K562 (cell line): ENCODE data around the gene GPR152. TPM values are rescaled to one million over a fixed set of nuclear protein-coding genes. Genes with fewer than 3 reads are reported as not detected.
"Not testable (repeated sequence)": the region's sequence is repeated elsewhere in the genome, so short reads cannot be mapped to it uniquely, and the experiment has no call there.

ENCODE experiments used
- ATAC-seq: fragments of 200-7000 bp; cut with Tn5 transposase; 3 replicates; pipeline ENCODE4 v1.9.1; 2020; ENCODE audit warnings: moderate library complexity
- BruUV-seq: library from RNA; stranded (reverse); fragments of 400-500 nt; replicated peaks from 2 replicates; lab custom pipeline; 2021; lab: Mats Ljungman, UMichigan
- CTCF ChIA-PET: fragments of 300-600 bp; formaldehyde crosslinking; extraction: SDS; loops from one replicate; lab custom pipeline; 2021; ENCODE audit warnings: low intra/inter-chr PET ratio; lab: Yijun Ruan, JAX
- POLR2A ChIA-PET: fragments of 300-600, 350-650 bp; sonication (Branson Sonifier 250); formaldehyde crosslinking; extraction: SDS; loops from one replicate; lab custom pipeline; 2021; ENCODE audit warnings: antibody characterized with exemption, inconsistent platforms; lab: Yijun Ruan, JAX
- DNase-seq, 4 experiments: peaks; one replicate each; pipeline versions ENCODE4 v3.0.0 to v3.0.0-alpha.2; 2011 to 2018; ENCODE audit warnings: low spot score in 3 of 4, mixed read lengths in 3 of 4; ENCODE audit errors: extremely low read depth in 1 of 4
- FAIRE-seq: peaks from 2 replicates; lab custom pipeline; 2011; peaks lifted over from hg19 to GRCh38; lab: Jason Lieb, UNC
- H2AFZ ChIP-seq: 2 replicates; pipeline ENCODE4 v1.6.0; 2011; ENCODE audit warnings: low read depth, low read length, control low read depth, inconsistent platforms
- H3K27ac ChIP-seq: fragments of 200-600 bp; 3 replicates; pipeline ENCODE4 v1.8.0; 2011; ENCODE audit warnings: low read depth, mild to moderate bottlenecking, control low read depth, inconsistent platforms, low read length, moderate library complexity, mixed read lengths; ENCODE audit errors: extremely low read depth
- H3K27me3 ChIP-seq, 2 experiments: fragments of 300-600 bp in 1 of 2; 2 replicates in 1 of 2; 3 replicates in 1 of 2; pipeline versions ENCODE4 v1.6.0 to v1.8.0; 2011; ENCODE audit warnings: inconsistent platforms in 2 of 2, low read length in 2 of 2, mild to moderate bottlenecking in 1 of 2, mixed read lengths in 1 of 2, moderate library complexity in 1 of 2; ENCODE audit not compliant: control insufficient read depth in 2 of 2, insufficient read depth in 2 of 2
- H3K36me3 ChIP-seq: fragments of 300-600 bp; 3 replicates; pipeline ENCODE4 v1.8.0; 2011; ENCODE audit warnings: mild to moderate bottlenecking, low read length, inconsistent platforms; ENCODE audit not compliant: control insufficient read depth, insufficient read depth
- H3K4me1 ChIP-seq, 2 experiments: fragments of 200-600 bp in 1 of 2; replicated peaks in 1 of 2; 2 replicates in 1 of 2; 3 replicates in 1 of 2; pipeline versions ENCODE4 v1.5.1 to v1.8.0; 2011; ENCODE audit warnings: inconsistent platforms in 2 of 2, low read length in 2 of 2, mild to moderate bottlenecking in 1 of 2, mixed read lengths in 1 of 2, moderate library complexity in 1 of 2; ENCODE audit not compliant: control insufficient read depth in 2 of 2, insufficient read depth in 2 of 2
- H3K4me2 ChIP-seq: 2 replicates; pipeline ENCODE4 v1.6.1; 2011; ENCODE audit warnings: low read length, control low read depth, inconsistent platforms, mixed read lengths; ENCODE audit not compliant: insufficient read depth
- H3K4me3 ChIP-seq: fragments of 200-600 bp; sonication (generic), shearing (Covaris generic); 2 replicates; pipeline ENCODE4 v1.5.1; 2016; ENCODE audit warnings: control low read depth, inconsistent platforms
- H3K79me2 ChIP-seq: fragments of 200-600 bp; 3 replicates; pipeline ENCODE4 v1.8.0; 2011; ENCODE audit warnings: low read length, inconsistent platforms; ENCODE audit not compliant: control insufficient read depth, insufficient read depth
- H3K9ac ChIP-seq, 2 experiments: 2 replicates each; pipeline versions ENCODE4 v1.6.0 to v1.6.1; 2011; ENCODE audit warnings: low read depth in 2 of 2, low read length in 2 of 2, control low read depth in 1 of 2, inconsistent platforms in 1 of 2, mild to moderate bottlenecking in 1 of 2, mixed read lengths in 1 of 2; ENCODE audit not compliant: insufficient read depth in 1 of 2
- H3K9me1 ChIP-seq: one replicate; pipeline ENCODE4 v1.6.0; 2011; ENCODE audit warnings: inconsistent platforms, mild to moderate bottlenecking, low read length, moderate library complexity; ENCODE audit not compliant: control insufficient read depth, insufficient read depth
- H3K9me3 ChIP-seq: replicated peaks from 2 replicates; pipeline ENCODE4 v1.5.1; 2011; ENCODE audit warnings: low read depth, low read length, inconsistent platforms; ENCODE audit not compliant: control insufficient read depth, insufficient read depth
- H4K20me1 ChIP-seq: replicated peaks from 2 replicates; pipeline ENCODE4 v1.6.1; 2011; ENCODE audit warnings: low read length, inconsistent platforms, mixed read lengths; ENCODE audit not compliant: control insufficient read depth, insufficient read depth
- GABPB1 ChIP-seq: sonication (generic); formaldehyde crosslinking; IDR thresholded peaks from 2 replicates; pipeline ENCODE4 v1.8.0; 2022; ENCODE audit warnings: mild to moderate bottlenecking, missing genetic modification reagents
- HDAC2 ChIP-seq: fragments of 450-650 bp; IDR thresholded peaks from 2 replicates; pipeline ENCODE4 v1.6.1; 2016; ENCODE audit warnings: mild to moderate bottlenecking
- MEF2D ChIP-seq: conservative IDR thresholded peaks from 2 replicates; pipeline ENCODE4 v1.6.1; 2016; ENCODE audit warnings: low read depth, missing genetic modification characterization, missing compliant biosample characterization
- NR4A1 ChIP-seq, 2 experiments: fragments of 250-450 bp in 1 of 2; fragments of 450-650 bp in 1 of 2; sonication (Bioruptor Pico) in 1 of 2; IDR thresholded peaks; 2 replicates each; pipeline versions ENCODE4 v1.4.0 to v1.6.1; 2016 to 2020; ENCODE audit warnings: mild to moderate bottlenecking in 2 of 2, missing compliant biosample characterization in 1 of 2, missing genetic modification characterization in 1 of 2, moderate library complexity in 1 of 2
- SMAD4 ChIP-seq: fragments of 250-450 bp; sonication (Bioruptor Pico); conservative IDR thresholded peaks from 2 replicates; pipeline ENCODE4 v1.8.0; 2021; ENCODE audit warnings: inconsistent platforms, mild to moderate bottlenecking, moderate library complexity
- SMARCA4 ChIP-seq: fragments of 450-650 bp; IDR thresholded peaks from 2 replicates; pipeline ENCODE4 v1.6.1; 2016
- SP1 ChIP-seq: sonication (generic); formaldehyde crosslinking; IDR thresholded peaks from 2 replicates; pipeline ENCODE4 v1.8.1; 2022; ENCODE audit warnings: mild to moderate bottlenecking, missing genetic modification reagents
- TGIF2 ChIP-seq: sonication (generic); formaldehyde crosslinking; IDR thresholded peaks from 2 replicates; pipeline ENCODE4 v1.8.1; 2022; ENCODE audit warnings: mild to moderate bottlenecking, missing genetic modification reagents, moderate library complexity
- ZBTB33 ChIP-seq: sonication (generic); formaldehyde crosslinking; IDR thresholded peaks from 2 replicates; pipeline ENCODE4 v1.8.1; 2023; ENCODE audit warnings: mild to moderate bottlenecking, missing genetic modification reagents
- WGBS: fragments of 100-300 bp; shearing (Covaris generic); methylation state at CpG from one replicate; pipeline ENCODE4 v1.1.6; 2016; ENCODE audit warnings: low coverage, mixed read lengths; ENCODE audit not compliant: insufficient coverage; ENCODE audit errors: missing lambda C conversion rate; 5-methylcytosine and 5-hydroxymethylcytosine counted together
- in situ Hi-C: fragments of 300-500 bp; cut with MboI; formaldehyde crosslinking; loops from 4 replicates; pipeline ENCODE4 v1.15.0; 2018; ENCODE audit warnings: inconsistent platforms, mixed read lengths
- intact Hi-C: fragments of 100-400 bp; cut with micrococcal nuclease; formaldehyde crosslinking; loops from 2 replicates; pipeline ENCODE4 v1.14.2; 2022
- polyA plus RNA-seq, 8 experiments: library from polyadenylated mRNA; depleted of rRNA in 4 of 8; stranded (reverse) in 5 of 8; unstranded in 3 of 8; fragments of >200 nt; fragmentation: Nextera tagmentation in 2 of 8; fragmentation: Illumina TruSeq in 1 of 8; extraction: Ambion mirVana in 2 of 8; extraction: Trizol in 1 of 8; gene quantifications; 2 replicates each; pipeline versions ENCODE4 v1.2.1 to v1.2.3, GENCODE V29; 2011 to 2014; ENCODE audit warnings: inconsistent platforms in 1 of 8, missing spikeins in 1 of 8
- total RNA-seq, 7 experiments: library from RNA; depleted of rRNA in 6 of 7; stranded (reverse); fragments of >200 nt in 6 of 7; fragmentation: Illumina TruSeq in 2 of 7; extraction: Trizol in 2 of 7; gene quantifications; 2 replicates each; pipeline versions ENCODE4 v1.2.1 to v1.2.3, GENCODE V29; 2011 to 2021; ENCODE audit warnings: low replicate concordance in 1 of 7

The GPR152 gene
- total and polyA plus RNA-seq, 9 of the 15 experiments (the other 6 are each of a cell fraction or from before 2014, with no cell fraction given) = not detected

- H3K4me2 ChIP-seq, CTCF ChIA-PET: not testable (repeated sequence)
- peaks cover 23% of the 10 kb centered on the region for H3K79me2 ChIP-seq
Observed at GRCh38 chr11:67403085-67403484, 49.4 kb downstream of the GPR152 start.

DNA sequence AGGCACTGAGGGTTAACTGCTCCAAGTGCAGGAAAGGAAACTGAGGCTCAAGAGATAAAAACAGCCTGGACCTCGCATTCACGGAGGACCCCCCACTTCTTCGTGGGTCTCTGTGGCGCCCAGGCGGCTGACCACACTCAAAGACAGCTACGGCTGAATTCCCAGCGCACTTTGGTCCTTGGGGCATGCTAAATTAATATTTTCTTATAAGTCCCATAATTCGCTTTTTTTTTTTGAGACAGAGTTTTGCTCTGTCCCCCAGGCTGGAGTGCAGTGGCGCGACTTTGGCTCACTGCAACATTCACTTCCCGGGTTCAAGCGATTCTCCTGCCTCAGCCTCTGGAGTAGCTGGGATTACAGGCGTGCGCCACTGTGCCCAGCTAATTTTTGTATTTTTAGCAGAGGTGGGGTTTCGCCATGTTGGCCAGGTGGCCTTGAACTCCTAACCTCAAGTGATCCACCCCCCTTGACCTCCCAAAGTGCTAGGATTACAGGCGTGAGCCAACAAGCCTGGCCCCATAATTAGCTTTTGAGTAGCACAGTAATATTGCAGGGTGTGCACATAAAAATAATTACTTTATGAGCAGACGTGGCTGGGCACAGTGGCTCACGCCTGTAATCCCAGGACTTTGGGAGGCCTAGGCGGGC lies 50.2 kb downstream of the GPR152 start:
- H3K9me3 ChIP-seq; H3K27me3 ChIP-seq; H4K20me1 ChIP-seq; DNase-seq; H3K9me1 ChIP-seq; ATAC-seq; in situ Hi-C loops; TF ChIP-seq NR4A1 (CRISPR knock-in tag; IDR thresholded peaks at IDR 0.05): not testable (repeated sequence)
- peak overlapping the region; percentile 11; the same call in 1 of the 2 replicates for H3K4me3 ChIP-seq
- ChIA-PET CTCF (interaction anchor here (0.7 to 1.1 kb wide), 3 partner anchors 66 to 358 kb away, joined by 3 to 13 read pairs (median 3); partner anchors contain the start of genes PITPNM1 and TMEM134), POLR2A (interaction anchor here (0.5 to 2.2 kb wide), 16 partner anchors 10 to 227 kb away, joined by 3 to 19 read pairs (median 4); partner anchors contain the start of genes AIP, CDK2AP2, GSTP1 and RAD9A)
- H3K79me2 ChIP-seq = peaks cover 23% of the 10 kb centered on the region
- peaks cover 24 to 92% of the 10 kb centered on the region in 2 experiments for H3K4me1 ChIP-seq
- peak overlapping the region; percentile 92 for H2AFZ ChIP-seq
- H3K27ac ChIP-seq = peak overlapping the region; percentile 97
- intact Hi-C loops = loop anchor here (5.0 kb wide), 2 partner anchors 80 to 180 kb away; partner anchors contain the start of genes AIP and GSTP1
- BruUV-seq = TSS peak; percentile 98
- FAIRE-seq = peak; percentile 52
- WGBS = 38% methylated on average over 17 of the region's 19 CpGs
- peak overlapping the region; percentile 82 for H3K4me2 ChIP-seq
- peak overlapping the region; percentile 74 to 82 for H3K9ac ChIP-seq
- H3K36me3 ChIP-seq = peaks cover 33% of the 10 kb centered on the region
- TF ChIP-seq SMARCA4 (peak; percentile 8; the same call in 1 of the 2 replicates), SP1 (CRISPR knock-in tag) (peak; percentile 29; the same call in 1 of the 2 replicates), GABPB1 (0 out of 2 replicates have a peak, but pooled peaks have one; percentile 13), NR4A1 (tag; IDR thresholded peaks at IDR 0.05) (peak; percentile 23; the same call in 1 of the 2 replicates), HDAC2 (0 out of 2 replicates have a peak, but pooled peaks have one; percentile 38), SMAD4 (CRISPR knock-in tag) (peak; percentile 60), MEF2D (tag) (0 out of 2 replicates have a peak, but pooled peaks have one; percentile 15), ZBTB33 (peak; percentile 88)

More at GRCh38 chr11:67403085-67403484, 49.4 kb downstream of the GPR152 start:
- in situ Hi-C loops, ATAC-seq, H3K27me3 ChIP-seq, H4K20me1 ChIP-seq, H3K4me3 ChIP-seq, H3K27ac ChIP-seq, H3K9me1 ChIP-seq, BruUV-seq, FAIRE-seq, H3K9me3 ChIP-seq, DNase-seq: not testable (repeated sequence)
- 0 out of 2 replicates have a peak overlapping the region, but pooled peaks have one; percentile 35 for H2AFZ ChIP-seq
- 94% methylated on average over 9 of the region's 9 CpGs for WGBS
- H3K9ac ChIP-seq = peak overlapping the region in 1 of 2 experiments; percentile 59; a peak in 1 of 4 replicates
- TF ChIP-seq TGIF2 = peak; percentile 32; the same call in 1 of the 2 replicates
- intact Hi-C loops = loop anchor here (5.0 kb wide), 2 partner anchors 79 to 179 kb away; partner anchors contain the start of genes AIP and GSTP1
- peaks cover 25% of the 10 kb centered on the region for H3K36me3 ChIP-seq
- H3K4me1 ChIP-seq = peaks cover 18 to 90% of the 10 kb centered on the region in 2 experiments
- POLR2A ChIA-PET = interaction anchor here (0.6 kb wide), 1 partner anchor 48 kb away, joined by 4 read pairs; no protein-coding TSS in a partner anchor
